ENCODE results near the gene CKMT1B. TPM values are rescaled to one million over a fixed set of nuclear protein-coding genes. Genes with fewer than 3 reads are reported as not detected.

CKMT1B gene
- 2.9 to 6.1 TPM (median 3.4 TPM) in 5 replicates for total RNA-seq (2022; extraction: Qiagen RNA extraction; ENCODE audit: low read depth)

GRCh38 chr15:43593328-43594190, at the start of gene CKMT1B:
CKMT1B (plus strand) TSS chr15:43594027; CDS start chr15:43594219, 192 bp downstream.

GRCh38 chr15:43589778-43590466, 3.9 kb upstream of the CKMT1B start, which contains the start of gene PPIP5K1:
PPIP5K1 (minus strand) TSS chr15:43590208; CDS start chr15:43584504, 5,704 bp downstream.

GRCh38 chr15:43618700-43619099, 24.9 kb downstream of the CKMT1B start, which contains the start of gene STRC:
STRC (minus strand) TSS chr15:43618800; CDS start chr15:43618722, 78 bp downstream.

Other genes starting within 250 kb of the CKMT1B start
- gene ZSCAN29, start 223.0 kb upstream of the CKMT1B start, total RNA-seq (2022; extraction: Qiagen RNA extraction; ENCODE audit: low read depth) = 7.9 to 11.5 TPM (median 9.0 TPM) in 5 replicates
- gene TUBGCP4, start 222.9 kb upstream of the CKMT1B start, total RNA-seq (2022; extraction: Qiagen RNA extraction; ENCODE audit: low read depth) = 4.4 to 6.8 TPM (median 6.2 TPM) in 5 replicates
- gene TP53BP1, start 100.9 kb upstream of the CKMT1B start, total RNA-seq (2022; extraction: Qiagen RNA extraction; ENCODE audit: low read depth) = 16.1 to 20.0 TPM (median 18.6 TPM) in 5 replicates
- 0.76 to 0.97 TPM (median 0.85 TPM) in 5 replicates for gene MAP1A, start 76.4 kb upstream of the CKMT1B start, total RNA-seq (2022; extraction: Qiagen RNA extraction; ENCODE audit: low read depth)
- gene PPIP5K1, start 3.8 kb upstream of the CKMT1B start, total RNA-seq (2022; extraction: Qiagen RNA extraction; ENCODE audit: low read depth) = 4.7 to 6.3 TPM (median 5.8 TPM) in 5 replicates
- gene STRC, start 24.8 kb downstream of the CKMT1B start, total RNA-seq (2022; extraction: Qiagen RNA extraction; ENCODE audit: low read depth) = 0.07 to 0.08 TPM in 2 of 5 replicates, not detected in the others
- 0.18 to 0.80 TPM (median 0.59 TPM) in 5 replicates for gene CATSPER2, start 54.8 kb downstream of the CKMT1B start, total RNA-seq (2022; extraction: Qiagen RNA extraction; ENCODE audit: low read depth)
- gene CKMT1A, start 99.8 kb downstream of the CKMT1B start, total RNA-seq (2022; extraction: Qiagen RNA extraction; ENCODE audit: low read depth) = 1.6 to 4.0 TPM (median 2.8 TPM) in 5 replicates
- gene PDIA3, start 152.4 kb downstream of the CKMT1B start, total RNA-seq (2022; extraction: Qiagen RNA extraction; ENCODE audit: low read depth) = 301 to 389 TPM (median 355 TPM) in 5 replicates
- gene ELL3, start 182.9 kb downstream of the CKMT1B start, total RNA-seq (2022; extraction: Qiagen RNA extraction; ENCODE audit: low read depth) = 1.3 to 2.3 TPM (median 2.1 TPM) in 5 replicates
- gene SERF2, start 198.3 kb downstream of the CKMT1B start, total RNA-seq (2022; extraction: Qiagen RNA extraction; ENCODE audit: low read depth) = 445 to 774 TPM (median 681 TPM) in 5 replicates
- 0.09 to 0.21 TPM (median 0.12 TPM) in 5 replicates for gene SERINC4, start 206.2 kb downstream of the CKMT1B start, total RNA-seq (2022; extraction: Qiagen RNA extraction; ENCODE audit: low read depth)
- 4.3 to 10.2 TPM (median 4.9 TPM) in 5 replicates for gene HYPK, start 206.6 kb downstream of the CKMT1B start, total RNA-seq (2022; extraction: Qiagen RNA extraction; ENCODE audit: low read depth)
- gene MFAP1, start 230.7 kb downstream of the CKMT1B start, total RNA-seq (2022; extraction: Qiagen RNA extraction; ENCODE audit: low read depth) = 23.5 to 31.6 TPM (median 27.4 TPM) in 5 replicates
- gene WDR76, start 233.0 kb downstream of the CKMT1B start, total RNA-seq (2022; extraction: Qiagen RNA extraction; ENCODE audit: low read depth) = 10.0 to 18.2 TPM (median 13.2 TPM) in 5 replicates

Data from A549 treated with RU486 at 1 μM for 4 hours (cell line).